PC-3 (cell line): ENCODE measurements around the gene TDRD1.

Source experiments
- CTCF ChIP-seq: fragments of 300-600 bp; sonication (generic); conservative IDR thresholded peaks from 2 replicates; pipeline ENCODE4 v1.5.1; 2017; ENCODE audit warnings: antibody characterized with exemption, low read depth, mild to moderate bottlenecking, low read length
- EZH2 ChIP-seq: fragments of 300-600 bp; sonication (generic); IDR thresholded peaks from one replicate; pipeline ENCODE4 v1.6.1; 2017; ENCODE audit warnings: antibody characterized with exemption, mild to moderate bottlenecking, low read length; ENCODE audit not compliant: unreplicated experiment

GRCh38 chr10:114256008-114256765, 77.0 kb downstream of the TDRD1 start:
- TF ChIP-seq CTCF (no peak), EZH2 (no peak)
